Activated CD4-positive, CD25-positive, alpha-beta regulatory T cell treated with anti-CD3 and anti-CD28 coated beads, Interleukin-2, amount 50 U/mL, for 16 hours (primary cell): ENCODE results near the gene DUSP1.
"Not testable (repeated sequence)": the region's sequence is repeated elsewhere in the genome, so short reads cannot be mapped to it uniquely, and the experiment has no call there.

Experiments used
- DNase-seq: peaks from one replicate; pipeline ENCODE4 v3.0.0-alpha.2; 2020; ENCODE audit warnings: low read depth, low spot score

DUSP1 gene

GRCh38 chr5:172770675-172771438 lies at the start of gene DUSP1:
Gene DUSP1, minus strand, starts transcription at chr5:172771195. Its CDS starts 243 bp downstream, at chr5:172770952.
- peak; percentile 95 for DNase-seq

GRCh38 chr5:172820046-172820767 lies 49.2 kb upstream of the DUSP1 start:
- DNase-seq = no peak

- no peak for DNase-seq
Observed at GRCh38 chr5:172819569-172819968, 48.6 kb upstream of the DUSP1 start.

- DNase-seq = no peak
Observed at GRCh38 chr5:172818081-172818480, 47.1 kb upstream of the DUSP1 start.

- no peak for DNase-seq
Observed at GRCh38 chr5:172817664-172818063, 46.7 kb upstream of the DUSP1 start.

GRCh38 chr5:172816925-172817562 lies 46.0 kb upstream of the DUSP1 start:
- no peak for DNase-seq

GRCh38 chr5:172815631-172816030 lies 44.6 kb upstream of the DUSP1 start:
- DNase-seq = no peak

GRCh38 chr5:172810996-172811395 lies 40.0 kb upstream of the DUSP1 start:
- not testable (repeated sequence) for DNase-seq

- DNase-seq = no peak
Observed at GRCh38 chr5:172809774-172810173, 38.8 kb upstream of the DUSP1 start.

- DNase-seq = no peak
Observed at GRCh38 chr5:172807766-172808311, 36.8 kb upstream of the DUSP1 start.

GRCh38 chr5:172806897-172807672 lies 36.1 kb upstream of the DUSP1 start:
- DNase-seq = peak; percentile 70

GRCh38 chr5:172805736-172806255 lies 34.8 kb upstream of the DUSP1 start:
- no peak for DNase-seq

GRCh38 chr5:172805018-172805683 lies 34.2 kb upstream of the DUSP1 start:
- DNase-seq = no peak

- no peak for DNase-seq
Observed at GRCh38 chr5:172802567-172803176, 31.7 kb upstream of the DUSP1 start.

GRCh38 chr5:172802112-172802511 lies 31.1 kb upstream of the DUSP1 start:
- DNase-seq = no peak

GRCh38 chr5:172801179-172801671 lies 30.2 kb upstream of the DUSP1 start:
- DNase-seq = no peak

- DNase-seq = no peak
Observed at GRCh38 chr5:172800088-172800551, 29.1 kb upstream of the DUSP1 start.

- no peak for DNase-seq
Observed at GRCh38 chr5:172799416-172799815, 28.4 kb upstream of the DUSP1 start.

GRCh38 chr5:172798422-172799215 lies 27.6 kb upstream of the DUSP1 start:
- no peak for DNase-seq
